ENCODE data around the gene FRMPD4. TPM values are rescaled to one million over a fixed set of nuclear protein-coding genes. Genes with fewer than 3 reads are reported as not detected.

FRMPD4 gene
- polyA plus RNA-seq, 1 donor, result 0.19 TPM

DNA sequence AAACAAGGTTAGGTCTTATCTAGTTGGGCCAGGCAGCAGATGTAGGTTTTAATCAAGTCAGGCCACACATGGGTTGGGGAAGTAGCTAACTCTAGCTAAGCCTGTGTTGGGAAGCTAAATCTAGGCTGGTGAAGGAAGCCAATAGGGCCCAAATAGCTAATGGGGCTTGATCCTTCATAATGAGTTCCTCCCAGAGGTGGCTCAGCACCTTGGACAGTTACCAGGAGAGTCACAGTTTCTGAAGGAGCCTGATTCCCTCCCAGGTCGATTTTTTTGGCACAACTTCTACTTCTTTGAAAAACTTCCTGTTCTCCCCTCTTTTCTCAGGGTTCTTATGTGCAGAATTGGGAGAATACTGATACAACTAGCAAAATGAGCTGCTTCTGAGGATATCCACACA lies 410.5 kb downstream of the FRMPD4 start:
- H3K27me3 ChIP-seq (ENCODE audit: control insufficient read depth, insufficient read depth, low read length), result no peaks in the 10 kb centered on the region
- H3K36me3 ChIP-seq (ENCODE audit: control insufficient read depth, insufficient read depth, low read length), result no peaks in the 10 kb centered on the region
- H3K4me1 ChIP-seq (ENCODE audit: control insufficient read depth, insufficient read depth, low read length), result no peaks in the 10 kb centered on the region
- H3K27ac ChIP-seq (ENCODE audit: low read length), result no peak overlapping the region
- no CpG with 5 or more reads among the region's 1 CpG for WGBS (ENCODE audit: insufficient coverage, low lambda C conversion rate)
- no peak overlapping the region for H3K4me3 ChIP-seq (ENCODE audit: low read length)
- H3K9me3 ChIP-seq (ENCODE audit: control insufficient read depth, low read depth, low read length), result no peaks in the 10 kb centered on the region
- DNase-seq, result no peak

DNA sequence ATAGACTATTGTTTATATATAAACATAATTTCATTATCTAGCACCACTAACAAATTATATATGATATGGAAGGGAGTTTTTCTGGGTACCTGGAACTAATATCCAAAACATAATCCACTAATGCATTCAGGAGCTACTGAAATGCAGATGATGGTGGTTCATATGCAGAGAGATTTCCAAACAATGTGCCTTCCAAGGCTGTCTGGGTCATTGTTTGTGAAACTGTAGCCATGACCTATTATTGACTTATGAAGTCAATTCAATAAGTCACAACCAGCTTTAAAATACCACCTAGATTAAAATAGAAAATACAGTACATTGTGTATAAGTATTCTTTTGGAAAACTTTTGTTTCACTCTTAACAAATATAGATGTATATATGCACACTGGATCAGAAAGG lies 415.9 kb downstream of the FRMPD4 start:
- DNase-seq, result no peak
- Histone ChIP-seq H3K27ac (ENCODE audit: low read length) (no peak overlapping the region), H3K36me3 (ENCODE audit: control insufficient read depth, insufficient read depth, low read length) (no peaks in the 10 kb centered on the region), H3K9me3 (ENCODE audit: control insufficient read depth, low read depth, low read length) (no peaks in the 10 kb centered on the region), H3K4me3 (ENCODE audit: low read length) (no peak overlapping the region), H3K27me3 (ENCODE audit: control insufficient read depth, insufficient read depth, low read length) (no peaks in the 10 kb centered on the region), H3K4me1 (ENCODE audit: control insufficient read depth, insufficient read depth, low read length) (no peaks in the 10 kb centered on the region)

DNA sequence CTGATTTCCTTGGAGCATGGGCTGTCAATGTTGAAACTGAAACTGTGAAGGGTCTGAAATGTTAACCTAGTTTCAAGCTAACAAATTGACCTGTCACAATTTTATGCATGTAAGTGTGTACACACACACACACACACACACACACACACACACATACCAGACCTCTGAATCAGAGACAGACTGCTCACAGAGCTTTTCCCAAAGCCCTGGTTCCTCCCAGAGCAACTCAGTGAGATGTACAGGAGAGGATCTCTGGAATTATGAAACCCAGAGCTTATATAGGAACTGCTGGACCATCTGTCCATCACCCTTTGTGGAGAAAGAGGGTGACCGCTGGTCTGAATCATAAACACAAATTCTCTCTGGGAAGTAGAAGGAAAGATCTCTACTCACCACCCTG lies 424.8 kb downstream of the FRMPD4 start:
- no peaks in the 10 kb centered on the region for H3K4me1 ChIP-seq (ENCODE audit: control insufficient read depth, insufficient read depth, low read length)
- H3K9me3 ChIP-seq (ENCODE audit: control insufficient read depth, low read depth, low read length), result no peaks in the 10 kb centered on the region
- H3K27me3 ChIP-seq (ENCODE audit: control insufficient read depth, insufficient read depth, low read length), result no peaks in the 10 kb centered on the region
- H3K36me3 ChIP-seq (ENCODE audit: control insufficient read depth, insufficient read depth, low read length), result no peaks in the 10 kb centered on the region
- no CpG with 5 or more reads among the region's 1 CpG for WGBS (ENCODE audit: insufficient coverage, low lambda C conversion rate)
- no peak overlapping the region for H3K4me3 ChIP-seq (ENCODE audit: low read length)
- no peak overlapping the region for H3K27ac ChIP-seq (ENCODE audit: low read length)
- DNase-seq, result no peak

DNA sequence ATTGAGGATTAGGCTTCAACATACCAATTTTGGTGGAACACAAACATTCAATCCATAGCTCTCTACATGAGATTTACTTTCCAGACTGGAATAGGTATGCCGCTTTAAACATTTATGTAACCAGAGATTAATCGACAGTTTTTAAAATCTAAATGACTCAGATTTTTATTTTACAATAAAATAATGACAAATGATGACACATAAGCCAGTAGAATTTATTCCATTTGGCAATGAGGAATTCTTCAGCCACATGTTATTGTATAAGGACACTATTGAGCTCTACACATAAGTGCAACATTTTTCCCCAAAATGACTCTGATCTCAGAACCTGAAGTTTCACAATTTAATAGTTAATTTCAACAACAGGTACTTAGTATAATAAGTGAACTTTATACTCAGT lies 425.9 kb downstream of the FRMPD4 start:
- H3K4me3 ChIP-seq (ENCODE audit: low read length), result no peak overlapping the region
- no peak for DNase-seq
- H3K4me1 ChIP-seq (ENCODE audit: control insufficient read depth, insufficient read depth, low read length), result no peaks in the 10 kb centered on the region
- H3K27ac ChIP-seq (ENCODE audit: low read length), result no peak overlapping the region
- no peaks in the 10 kb centered on the region for H3K36me3 ChIP-seq (ENCODE audit: control insufficient read depth, insufficient read depth, low read length)
- WGBS (ENCODE audit: insufficient coverage, low lambda C conversion rate), result no CpG with 5 or more reads among the region's 2 CpGs
- H3K9me3 ChIP-seq (ENCODE audit: control insufficient read depth, low read depth, low read length), result no peaks in the 10 kb centered on the region
- H3K27me3 ChIP-seq (ENCODE audit: control insufficient read depth, insufficient read depth, low read length), result no peaks in the 10 kb centered on the region

DNA sequence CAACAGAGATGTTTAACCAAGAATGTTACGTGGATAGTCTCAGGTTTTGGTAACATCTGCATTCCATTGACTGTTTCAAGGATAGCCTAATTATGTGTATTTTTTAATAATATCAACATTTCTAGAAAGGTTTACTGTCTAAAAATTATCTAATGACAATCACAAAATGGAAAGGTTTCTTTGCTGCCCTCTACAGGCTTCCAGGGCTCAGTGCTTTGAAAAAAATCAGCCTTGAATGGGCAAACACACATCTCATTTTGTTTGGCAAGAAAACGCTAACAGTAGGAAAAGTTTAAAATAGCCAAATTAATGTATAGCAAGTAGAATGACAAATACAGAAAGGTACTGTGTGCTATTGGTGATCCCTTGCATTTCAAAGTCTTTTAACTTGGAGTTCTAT lies 429.6 kb downstream of the FRMPD4 start:
- no peak for DNase-seq
- WGBS (ENCODE audit: insufficient coverage, low lambda C conversion rate), result no CpG with 5 or more reads among the region's 2 CpGs

GRCh38 chrX:12570859-12571501 lies 432.7 kb downstream of the FRMPD4 start:
- WGBS (ENCODE audit: insufficient coverage, low lambda C conversion rate), result no CpG with 5 or more reads among the region's 4 CpGs
- no peak for DNase-seq
- H3K27ac ChIP-seq (ENCODE audit: low read length), result no peak overlapping the region
- H3K4me1 ChIP-seq (ENCODE audit: control insufficient read depth, insufficient read depth, low read length), result no peaks in the 10 kb centered on the region
- no peaks in the 10 kb centered on the region for H3K27me3 ChIP-seq (ENCODE audit: control insufficient read depth, insufficient read depth, low read length)
- H3K4me3 ChIP-seq (ENCODE audit: low read length), result no peak overlapping the region
- H3K9me3 ChIP-seq (ENCODE audit: control insufficient read depth, low read depth, low read length), result no peaks in the 10 kb centered on the region
- H3K36me3 ChIP-seq (ENCODE audit: control insufficient read depth, insufficient read depth, low read length), result no peaks in the 10 kb centered on the region

More for the DNA sequence above, 429.6 kb downstream of the FRMPD4 start:
- no peaks in the 10 kb centered on the region for H3K9me3 ChIP-seq (ENCODE audit: control insufficient read depth, low read depth, low read length)
- H3K4me3 ChIP-seq (ENCODE audit: low read length), result no peak overlapping the region
- no peak overlapping the region for H3K27ac ChIP-seq (ENCODE audit: low read length)
- H3K27me3 ChIP-seq (ENCODE audit: control insufficient read depth, insufficient read depth, low read length), result no peaks in the 10 kb centered on the region
- no peaks in the 10 kb centered on the region for H3K36me3 ChIP-seq (ENCODE audit: control insufficient read depth, insufficient read depth, low read length)
- H3K4me1 ChIP-seq (ENCODE audit: control insufficient read depth, insufficient read depth, low read length), result no peaks in the 10 kb centered on the region

GRCh38 chrX:12579311-12579710 lies 441.0 kb downstream of the FRMPD4 start:
- DNase-seq, result no peak
- no peaks in the 10 kb centered on the region for H3K4me1 ChIP-seq (ENCODE audit: control insufficient read depth, insufficient read depth, low read length)

DNA sequence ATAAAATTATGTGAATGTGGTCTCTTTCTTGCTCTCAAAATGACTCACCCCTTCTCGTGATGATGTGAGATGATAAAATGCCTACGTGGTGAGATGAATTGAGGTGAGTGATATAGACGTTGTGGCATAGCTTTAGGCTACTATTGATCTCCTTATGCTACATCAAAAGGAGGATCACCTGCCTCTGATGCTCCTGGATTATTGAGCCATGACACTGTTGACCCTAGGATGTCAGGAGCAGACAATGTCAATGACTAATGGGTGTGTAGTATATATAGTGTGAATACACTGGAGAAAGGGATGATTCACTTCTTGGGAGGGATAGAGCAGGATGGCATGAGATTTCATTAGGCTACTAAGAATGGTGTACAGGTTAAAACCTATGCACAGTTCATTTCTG lies 442.3 kb downstream of the FRMPD4 start:
- H3K27ac ChIP-seq (ENCODE audit: low read length), result no peak overlapping the region
- no peaks in the 10 kb centered on the region for H3K27me3 ChIP-seq (ENCODE audit: control insufficient read depth, insufficient read depth, low read length)
- no CpG with 5 or more reads among the region's 3 CpGs for WGBS (ENCODE audit: insufficient coverage, low lambda C conversion rate)
- H3K4me1 ChIP-seq (ENCODE audit: control insufficient read depth, insufficient read depth, low read length), result no peaks in the 10 kb centered on the region
- DNase-seq, result no peak
- H3K4me3 ChIP-seq (ENCODE audit: low read length), result no peak overlapping the region
- no peaks in the 10 kb centered on the region for H3K9me3 ChIP-seq (ENCODE audit: control insufficient read depth, low read depth, low read length)
- H3K36me3 ChIP-seq (ENCODE audit: control insufficient read depth, insufficient read depth, low read length), result no peaks in the 10 kb centered on the region

More at GRCh38 chrX:12579311-12579710, 441.0 kb downstream of the FRMPD4 start:
- H3K9me3 ChIP-seq (ENCODE audit: control insufficient read depth, low read depth, low read length), result no peaks in the 10 kb centered on the region
- no peak overlapping the region for H3K27ac ChIP-seq (ENCODE audit: low read length)
- no peak overlapping the region for H3K4me3 ChIP-seq (ENCODE audit: low read length)
- no peaks in the 10 kb centered on the region for H3K36me3 ChIP-seq (ENCODE audit: control insufficient read depth, insufficient read depth, low read length)
- no CpG with 5 or more reads among the region's 5 CpGs for WGBS (ENCODE audit: insufficient coverage, low lambda C conversion rate)
- H3K27me3 ChIP-seq (ENCODE audit: control insufficient read depth, insufficient read depth, low read length), result no peaks in the 10 kb centered on the region

GRCh38 chrX:12581546-12581945 lies 443.3 kb downstream of the FRMPD4 start:
- Histone ChIP-seq H3K9me3 (ENCODE audit: control insufficient read depth, low read depth, low read length) (no peaks in the 10 kb centered on the region), H3K36me3 (ENCODE audit: control insufficient read depth, insufficient read depth, low read length) (no peaks in the 10 kb centered on the region), H3K27ac (ENCODE audit: low read length) (no peak overlapping the region), H3K4me3 (ENCODE audit: low read length) (no peak overlapping the region), H3K4me1 (ENCODE audit: control insufficient read depth, insufficient read depth, low read length) (no peaks in the 10 kb centered on the region), H3K27me3 (ENCODE audit: control insufficient read depth, insufficient read depth, low read length) (no peaks in the 10 kb centered on the region)
- no CpG with 5 or more reads among the region's 4 CpGs for WGBS (ENCODE audit: insufficient coverage, low lambda C conversion rate)
- DNase-seq, result no peak

GRCh38 chrX:12582649-12583048 lies 444.4 kb downstream of the FRMPD4 start:
- WGBS (ENCODE audit: insufficient coverage, low lambda C conversion rate), result 83% methylated on average over 1 of the region's 4 CpGs
- Histone ChIP-seq H3K27ac (ENCODE audit: low read length) (no peak overlapping the region), H3K27me3 (ENCODE audit: control insufficient read depth, insufficient read depth, low read length) (no peaks in the 10 kb centered on the region), H3K4me1 (ENCODE audit: control insufficient read depth, insufficient read depth, low read length) (no peaks in the 10 kb centered on the region), H3K36me3 (ENCODE audit: control insufficient read depth, insufficient read depth, low read length) (no peaks in the 10 kb centered on the region), H3K4me3 (ENCODE audit: low read length) (no peak overlapping the region), H3K9me3 (ENCODE audit: control insufficient read depth, low read depth, low read length) (no peaks in the 10 kb centered on the region)
- DNase-seq, result no peak

DNA sequence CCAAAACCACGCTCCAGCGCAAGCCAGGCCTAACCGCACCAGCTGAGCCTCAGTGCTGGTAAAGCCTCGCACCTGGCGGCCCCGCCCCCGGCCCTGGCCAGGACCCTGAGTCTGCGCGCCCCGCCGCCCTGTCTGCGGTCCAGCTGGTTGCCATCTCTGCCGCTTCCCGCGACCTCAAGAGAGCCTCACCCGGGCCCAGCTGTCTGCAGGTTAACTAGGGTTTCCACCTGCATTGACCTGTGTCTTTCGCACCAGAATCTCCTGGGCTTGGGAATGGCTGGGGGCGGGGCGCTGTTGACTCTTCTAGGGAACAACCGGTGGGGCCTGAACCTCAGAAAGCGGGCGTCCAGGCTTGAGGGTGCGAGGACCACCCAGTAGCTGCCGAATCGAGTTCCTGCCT lies 445.3 kb downstream of the FRMPD4 start:
- no CpG with 5 or more reads among the region's 25 CpGs for WGBS (ENCODE audit: insufficient coverage, low lambda C conversion rate)

More for the DNA sequence above, 445.3 kb downstream of the FRMPD4 start:
- no peak overlapping the region for H3K27ac ChIP-seq (ENCODE audit: low read length)
- H3K4me1 ChIP-seq (ENCODE audit: control insufficient read depth, insufficient read depth, low read length), result no peaks in the 10 kb centered on the region
- no peaks in the 10 kb centered on the region for H3K9me3 ChIP-seq (ENCODE audit: control insufficient read depth, low read depth, low read length)
- no peak for DNase-seq
- H3K4me3 ChIP-seq (ENCODE audit: low read length), result no peak overlapping the region
- H3K27me3 ChIP-seq (ENCODE audit: control insufficient read depth, insufficient read depth, low read length), result no peaks in the 10 kb centered on the region
- H3K36me3 ChIP-seq (ENCODE audit: control insufficient read depth, insufficient read depth, low read length), result no peaks in the 10 kb centered on the region

Measured in large intestine (tissue), 3 donors.